IPS-15b (cell line): ENCODE measurements around the gene TP53TG5.

Source experiments
- H3K27me3 ChIP-seq: one replicate; pipeline ENCODE4 v1.6.1; 2013; ENCODE audit warnings: low read length; ENCODE audit not compliant: control insufficient read depth, insufficient read depth
- H3K36me3 ChIP-seq: one replicate; pipeline ENCODE4 v1.6.1; 2013; ENCODE audit warnings: low read length; ENCODE audit not compliant: control insufficient read depth, insufficient read depth
- H3K4me1 ChIP-seq: one replicate; pipeline ENCODE4 v1.6.1; 2013; ENCODE audit warnings: mild to moderate bottlenecking, low read length; ENCODE audit not compliant: control insufficient read depth, insufficient read depth
- H3K4me3 ChIP-seq: one replicate; pipeline ENCODE4 v1.5.1; 2013; ENCODE audit warnings: low read depth, low read length
- H3K9ac ChIP-seq: one replicate; pipeline ENCODE4 v1.6.1; 2013; ENCODE audit warnings: low read depth, mild to moderate bottlenecking, low read length
- H3K9me3 ChIP-seq: one replicate; pipeline ENCODE4 v1.6.1; 2013; ENCODE audit warnings: mild to moderate bottlenecking, low read length; ENCODE audit not compliant: control insufficient read depth, insufficient read depth

The TP53TG5 gene

GRCh38 chr20:45341939-45342854 is 35.9 kb downstream of the TP53TG5 start:
- H3K36me3 ChIP-seq: peaks cover 4% of the 10 kb centered on the region
- H3K4me3 ChIP-seq: peak overlapping the region; percentile 62
- no peaks in the 10 kb centered on the region for H3K27me3 ChIP-seq
- H3K4me1 ChIP-seq: peaks cover 88% of the 10 kb centered on the region
- H3K9me3 ChIP-seq: no peaks in the 10 kb centered on the region
- peak overlapping the region; percentile 58 for H3K9ac ChIP-seq

GRCh38 chr20:45341579-45341938 is 36.6 kb downstream of the TP53TG5 start:
- no peaks in the 10 kb centered on the region for H3K9me3 ChIP-seq
- peaks cover 4% of the 10 kb centered on the region for H3K36me3 ChIP-seq
- no peaks in the 10 kb centered on the region for H3K27me3 ChIP-seq
- H3K4me3 ChIP-seq: peak overlapping the region; percentile 62
- H3K4me1 ChIP-seq: peaks cover 88% of the 10 kb centered on the region
- H3K9ac ChIP-seq: peak overlapping the region; percentile 32

- Histone ChIP-seq H3K9me3 (no peaks in the 10 kb centered on the region), H3K27me3 (no peaks in the 10 kb centered on the region), H3K4me3 (peak overlapping the region; percentile 62), H3K4me1 (peaks cover 82% of the 10 kb centered on the region), H3K9ac (peak overlapping the region; percentile 32), H3K36me3 (peaks cover 4% of the 10 kb centered on the region)
These were observed 37.2 kb downstream of the TP53TG5 start for GRCh38 chr20:45340951-45341350.

GRCh38 chr20:45340236-45340847 is 37.8 kb downstream of the TP53TG5 start:
- Histone ChIP-seq H3K9me3 (no peaks in the 10 kb centered on the region), H3K9ac (peak overlapping the region; percentile 29), H3K4me1 (peaks cover 76% of the 10 kb centered on the region), H3K27me3 (no peaks in the 10 kb centered on the region), H3K4me3 (no peak overlapping the region), H3K36me3 (peaks cover 4% of the 10 kb centered on the region)

- Histone ChIP-seq H3K9me3 (no peaks in the 10 kb centered on the region), H3K4me1 (peaks cover 71% of the 10 kb centered on the region), H3K36me3 (peaks cover 4% of the 10 kb centered on the region), H3K27me3 (no peaks in the 10 kb centered on the region), H3K9ac (no peak overlapping the region), H3K4me3 (no peak overlapping the region)
These were observed 38.3 kb downstream of the TP53TG5 start for GRCh38 chr20:45339799-45340198.

GRCh38 chr20:45339084-45339483 is 39.0 kb downstream of the TP53TG5 start:
- H3K4me3 ChIP-seq: no peak overlapping the region
- H3K27me3 ChIP-seq: no peaks in the 10 kb centered on the region
- no peaks in the 10 kb centered on the region for H3K9me3 ChIP-seq
- peak overlapping the region; percentile 14 for H3K9ac ChIP-seq
- peaks cover 64% of the 10 kb centered on the region for H3K4me1 ChIP-seq
- H3K36me3 ChIP-seq: peaks cover 4% of the 10 kb centered on the region

GRCh38 chr20:45338121-45339030 is 39.7 kb downstream of the TP53TG5 start:
- peaks cover 4% of the 10 kb centered on the region for H3K36me3 ChIP-seq
- H3K27me3 ChIP-seq: no peaks in the 10 kb centered on the region
- peak overlapping the region; percentile 37 for H3K9ac ChIP-seq
- no peak overlapping the region for H3K4me3 ChIP-seq
- H3K4me1 ChIP-seq: peaks cover 57% of the 10 kb centered on the region
- H3K9me3 ChIP-seq: no peaks in the 10 kb centered on the region

- no peaks in the 10 kb centered on the region for H3K9me3 ChIP-seq
- peak overlapping the region; percentile 47 for H3K9ac ChIP-seq
- peaks cover 49% of the 10 kb centered on the region for H3K4me1 ChIP-seq
- H3K27me3 ChIP-seq: no peaks in the 10 kb centered on the region
- peaks cover 8% of the 10 kb centered on the region for H3K36me3 ChIP-seq
- H3K4me3 ChIP-seq: no peak overlapping the region
These were observed 40.6 kb downstream of the TP53TG5 start for GRCh38 chr20:45337367-45338120.

GRCh38 chr20:45336530-45337366 is 41.4 kb downstream of the TP53TG5 start:
- H3K4me1 ChIP-seq: peaks cover 44% of the 10 kb centered on the region

GRCh38 chr20:45330476-45330875 is 47.6 kb downstream of the TP53TG5 start:
- H3K9me3 ChIP-seq: no peaks in the 10 kb centered on the region
- H3K9ac ChIP-seq: no peak overlapping the region
- peaks cover 46% of the 10 kb centered on the region for H3K36me3 ChIP-seq
- no peak overlapping the region for H3K4me3 ChIP-seq
- no peaks in the 10 kb centered on the region for H3K4me1 ChIP-seq
- H3K27me3 ChIP-seq: no peaks in the 10 kb centered on the region

More at GRCh38 chr20:45336530-45337366, 41.4 kb downstream of the TP53TG5 start:
- Histone ChIP-seq H3K27me3 (no peaks in the 10 kb centered on the region), H3K9me3 (no peaks in the 10 kb centered on the region), H3K36me3 (peaks cover 10% of the 10 kb centered on the region), H3K4me3 (no peak overlapping the region), H3K9ac (no peak overlapping the region)
